Measurements from ENCODE around the gene SPCS3. TPM values are rescaled to one million over a fixed set of nuclear protein-coding genes. Genes with fewer than 3 reads are reported as not detected.

The SPCS3 gene
- total RNA-seq, 1 donor from 2014 or later: 128 TPM

DNA sequence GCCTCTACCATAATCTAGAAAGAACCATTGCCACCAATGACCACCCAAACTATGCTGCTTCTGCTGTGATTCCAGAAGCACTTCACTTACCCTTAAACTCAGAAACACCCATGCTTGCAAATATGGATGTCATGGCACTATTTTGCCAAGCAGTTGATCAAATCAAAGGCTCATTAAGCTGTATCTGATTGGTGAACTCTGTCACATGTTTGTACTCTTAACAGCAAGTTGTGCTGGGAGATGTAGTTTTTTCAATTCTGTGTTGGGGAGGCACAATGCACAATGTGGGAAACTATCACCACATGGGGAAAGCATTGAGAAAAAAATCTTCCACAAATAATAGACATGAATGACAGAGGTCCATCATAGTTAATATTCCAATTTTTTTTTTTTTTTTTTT, 19.2 kb upstream of the SPCS3 start:
- Mint-ChIP-seq H3K27me3 (ENCODE audit: insufficient read depth, low read depth) (no peaks in the 10 kb centered on the region), H3K27ac (no peak overlapping the region)
- no peak for TF ChIP-seq EZH2phosphoT487 (IDR thresholded peaks at IDR 0.05)
- no peak for TF ChIP-seq EZH2 (IDR thresholded peaks at IDR 0.05)
- TF ChIP-seq, protein P1, sequence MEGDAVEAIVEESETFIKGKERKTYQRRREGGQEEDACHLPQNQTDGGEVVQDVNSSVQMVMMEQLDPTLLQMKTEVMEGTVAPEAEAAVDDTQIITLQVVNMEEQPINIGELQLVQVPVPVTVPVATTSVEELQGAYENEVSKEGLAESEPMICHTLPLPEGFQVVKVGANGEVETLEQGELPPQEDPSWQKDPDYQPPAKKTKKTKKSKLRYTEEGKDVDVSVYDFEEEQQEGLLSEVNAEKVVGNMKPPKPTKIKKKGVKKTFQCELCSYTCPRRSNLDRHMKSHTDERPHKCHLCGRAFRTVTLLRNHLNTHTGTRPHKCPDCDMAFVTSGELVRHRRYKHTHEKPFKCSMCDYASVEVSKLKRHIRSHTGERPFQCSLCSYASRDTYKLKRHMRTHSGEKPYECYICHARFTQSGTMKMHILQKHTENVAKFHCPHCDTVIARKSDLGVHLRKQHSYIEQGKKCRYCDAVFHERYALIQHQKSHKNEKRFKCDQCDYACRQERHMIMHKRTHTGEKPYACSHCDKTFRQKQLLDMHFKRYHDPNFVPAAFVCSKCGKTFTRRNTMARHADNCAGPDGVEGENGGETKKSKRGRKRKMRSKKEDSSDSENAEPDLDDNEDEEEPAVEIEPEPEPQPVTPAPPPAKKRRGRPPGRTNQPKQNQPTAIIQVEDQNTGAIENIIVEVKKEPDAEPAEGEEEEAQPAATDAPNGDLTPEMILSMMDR (IDR thresholded peaks at IDR 0.05): no peak

DNA sequence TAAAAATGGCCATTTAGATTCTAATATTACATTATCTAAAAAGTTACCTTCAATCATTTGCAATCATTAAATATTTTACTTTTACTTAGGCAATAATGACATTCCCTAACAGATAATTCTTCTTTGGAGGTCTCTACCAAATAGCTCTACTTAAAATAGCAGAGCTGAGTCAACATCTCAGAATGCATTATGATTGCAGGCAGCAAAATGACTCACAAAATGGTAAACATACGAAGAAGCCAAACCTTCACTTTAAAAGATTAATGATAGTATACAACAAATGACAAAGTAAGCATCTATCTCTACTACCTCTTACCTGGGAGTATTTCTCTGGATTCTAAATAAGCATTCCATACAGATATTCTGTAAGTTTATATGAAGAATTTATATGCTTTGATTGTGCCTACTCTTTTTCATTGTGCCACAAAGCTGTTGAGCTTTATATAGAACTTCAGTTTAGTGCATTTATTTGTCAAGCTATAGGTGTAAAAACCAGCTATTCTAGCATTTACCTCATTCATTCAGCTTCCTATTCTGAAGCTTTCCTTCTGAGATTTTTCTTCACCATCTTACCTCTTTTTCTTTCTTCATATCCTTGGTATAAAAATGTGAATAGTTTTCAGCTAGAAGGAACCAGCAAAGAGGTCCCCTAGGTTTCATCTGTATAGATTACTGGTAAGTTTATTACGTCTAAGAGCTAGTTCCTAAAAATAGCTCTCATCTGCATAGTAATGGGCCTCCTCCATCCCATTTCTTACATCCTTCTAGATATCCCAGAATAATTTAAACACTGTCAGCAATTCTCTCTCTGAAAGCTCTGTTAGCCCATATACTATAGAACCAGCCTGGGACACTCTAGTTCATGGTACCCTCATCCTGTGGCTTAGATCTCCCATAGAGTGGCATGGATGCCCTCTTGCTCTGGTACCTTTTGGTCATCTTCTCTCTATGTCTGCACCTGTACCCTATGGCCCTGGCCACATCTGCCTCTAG, 17.2 kb upstream of the SPCS3 start:
- Histone ChIP-seq H3K27ac (no peak overlapping the region), H3K4me1 (peaks cover 6% of the 10 kb centered on the region), H3K9me3 (ENCODE audit: low read depth) (no peaks in the 10 kb centered on the region), H3K4me3 (no peak overlapping the region), H3K9ac (no peak overlapping the region), H2AFZ (replicated peaks) (no peak overlapping the region), H4K20me1 (ENCODE audit: low read depth) (no peaks in the 10 kb centered on the region), H3K27me3 (no peaks in the 10 kb centered on the region), H3K36me3 (no peaks in the 10 kb centered on the region), H3K79me2 (ENCODE audit: low read depth) (no peaks in the 10 kb centered on the region), H3K4me2 (no peak overlapping the region), H3F3A (ENCODE audit: low read depth) (no peaks in the 10 kb centered on the region)
- Mint-ChIP-seq H3K27me3 (ENCODE audit: insufficient read depth, low read depth) (no peaks in the 10 kb centered on the region), H3K9me3 (no peaks in the 10 kb centered on the region), H3K27ac (no peak overlapping the region), H3K36me3 (no peaks in the 10 kb centered on the region), H3K4me3 (no peak overlapping the region), H3K4me1 (no peaks in the 10 kb centered on the region)
- DNase-seq (ENCODE audit: low spot score): no peak
- TF ChIP-seq EZH2phosphoT487 (IDR thresholded peaks at IDR 0.05): no peak
- TF ChIP-seq, protein P1 (IDR thresholded peaks at IDR 0.05): no peak
- no peak for TF ChIP-seq EZH2 (IDR thresholded peaks at IDR 0.05)

More for the DNA sequence above, 19.2 kb upstream of the SPCS3 start:
- Histone ChIP-seq H3K4me2 (no peak overlapping the region), H4K20me1 (ENCODE audit: low read depth) (no peaks in the 10 kb centered on the region), H3K9me3 (ENCODE audit: low read depth) (no peaks in the 10 kb centered on the region), H3K79me2 (ENCODE audit: low read depth) (no peaks in the 10 kb centered on the region), H3K4me1 (peaks cover 10% of the 10 kb centered on the region), H3K4me3 (no peak overlapping the region), H2AFZ (replicated peaks) (no peak overlapping the region), H3F3A (ENCODE audit: low read depth) (no peaks in the 10 kb centered on the region), H3K36me3 (no peaks in the 10 kb centered on the region), H3K9ac (no peak overlapping the region), H3K27me3 (no peaks in the 10 kb centered on the region), H3K27ac (no peak overlapping the region)
- DNase-seq (ENCODE audit: low spot score): no peak
- Mint-ChIP-seq H3K4me1 (no peaks in the 10 kb centered on the region), H3K9me3 (no peaks in the 10 kb centered on the region), H3K4me3 (no peak overlapping the region), H3K36me3 (no peaks in the 10 kb centered on the region)

DNA sequence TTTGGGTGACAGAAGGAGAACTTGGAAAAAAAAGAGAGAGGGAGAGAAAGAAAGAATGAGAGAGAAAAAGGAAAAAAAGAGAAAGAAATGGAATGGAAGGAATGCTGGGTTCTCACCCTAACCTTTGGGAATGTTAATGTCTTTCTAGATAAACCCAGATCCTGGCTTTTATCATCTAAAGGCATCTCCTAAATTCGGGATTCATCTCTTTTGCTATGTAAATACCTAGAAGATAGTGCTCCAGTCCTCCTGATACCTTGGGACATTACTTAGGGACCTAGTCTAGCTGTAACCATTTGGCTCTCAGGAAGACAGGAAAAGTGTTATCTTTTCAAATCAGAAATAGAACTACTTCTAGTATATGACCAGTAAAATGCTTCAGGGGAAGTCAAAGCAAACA, 15.8 kb upstream of the SPCS3 start:
- DNase-seq (ENCODE audit: low spot score): no peak
- Mint-ChIP-seq H3K9me3 (no peaks in the 10 kb centered on the region), H3K27me3 (ENCODE audit: insufficient read depth, low read depth) (no peaks in the 10 kb centered on the region), H3K4me3 (no peak overlapping the region), H3K4me1 (no peaks in the 10 kb centered on the region), H3K36me3 (no peaks in the 10 kb centered on the region), H3K27ac (no peak overlapping the region)
- H3K9me3 ChIP-seq (ENCODE audit: low read depth): no peaks in the 10 kb centered on the region
- H3K4me3 ChIP-seq: no peak overlapping the region
- H3K4me1 ChIP-seq: peaks cover 6% of the 10 kb centered on the region
- H3K4me2 ChIP-seq: no peak overlapping the region
- no peak overlapping the region for H2AFZ ChIP-seq (replicated peaks)
- no peaks in the 10 kb centered on the region for H3K27me3 ChIP-seq
- H3K27ac ChIP-seq: no peak overlapping the region
- no peaks in the 10 kb centered on the region for H3K79me2 ChIP-seq (ENCODE audit: low read depth)
- no peaks in the 10 kb centered on the region for H3F3A ChIP-seq (ENCODE audit: low read depth)
- no peaks in the 10 kb centered on the region for H4K20me1 ChIP-seq (ENCODE audit: low read depth)
- H3K36me3 ChIP-seq: no peaks in the 10 kb centered on the region
- H3K9ac ChIP-seq: no peak overlapping the region
- TF ChIP-seq, protein P1 (IDR thresholded peaks at IDR 0.05): no peak
- TF ChIP-seq EZH2 (IDR thresholded peaks at IDR 0.05): no peak
- TF ChIP-seq EZH2phosphoT487 (IDR thresholded peaks at IDR 0.05): no peak
